Left cardiac atrium (tissue), 4 donors: Measurements from ENCODE around the gene TCOF1. TPM values are rescaled to one million over a fixed set of nuclear protein-coding genes. Genes with fewer than 3 reads are reported as not detected.

Source experiments
- ATAC-seq, 2 donors: fragments of 200-7000 bp; cut with Tn5 transposase; one replicate each; pipeline ENCODE4 v1.9.1; 2020; ENCODE audit warnings: mild to moderate bottlenecking in 2 of 2, moderate library complexity in 2 of 2
- DNase-seq: peaks from one replicate; pipeline ENCODE4 v3.0.0-alpha.2; 2020
- intact Hi-C, 2 donors: fragments of 100-400 bp; cut with DNase I; formaldehyde crosslinking; loops; one replicate each; pipeline versions ENCODE4 v1.14.1 to v1.15.1; 2022 to 2023
- long read RNA-seq: library from polyadenylated mRNA; unstranded; transcript quantifications from one replicate; pipeline ENCODE4 v2.0.0, GENCODE V29; 2021
- total RNA-seq, 2 donors: library from RNA; stranded (reverse); fragmentation: NEBNext Ultra II Directional; extraction: Animal tissue kit (Norgen Biotek cat#: 25700); gene quantifications; one replicate each; pipeline ENCODE4 v1.2.1, GENCODE V29; 2021
- donor health status: DM: no; HTN: yes; CAD: no.
- donor health status: DM: no; HTN: yes; CAD: no; lungs with severe emphysema.
- donor health status: DM: yes; HTN: yes; CAD: no.
- donor health status: Dilated cardiomyopathy.

The TCOF1 gene
- 10 to 100 TPM; 17.4 to 18.5 TPM for total RNA-seq
- long read RNA-seq, partial matches to known transcripts: 15 of 22 reads
- long read RNA-seq, other reads (novel, unspliced or antisense): 6 of 22 reads

- intact Hi-C loops: loop anchor here in 1 of 2 donors (5.0 kb wide), 1 partner anchor 530 kb away; no protein-coding TSS in a partner anchor
- ATAC-seq: peak; percentile 99 to 100
These were observed at the start of gene TCOF1 for GRCh38 chr5:150357326-150358260. TSS of gene TCOF1 (plus strand) at chr5:150357697. CDS start at chr5:150357747, 50 bp downstream.

GRCh38 chr5:150309101-150309885, 48.2 kb upstream of the TCOF1 start:
- ATAC-seq (no peak), DNase-seq (no peak)
- intact Hi-C loops: no loop called here

More at GRCh38 chr5:150357326-150358260, at the start of gene TCOF1:
- peak; percentile 98 for DNase-seq

GRCh38 chr5:150309886-150310239, 47.6 kb upstream of the TCOF1 start:
- DNase-seq (no peak), ATAC-seq (no peak)
- intact Hi-C loops: no loop called here

GRCh38 chr5:150310246-150310645, 47.3 kb upstream of the TCOF1 start:
- intact Hi-C loops: no loop called here
- DNase-seq (no peak), ATAC-seq (no peak)

GRCh38 chr5:150311015-150311692, 46.3 kb upstream of the TCOF1 start:
- no peak for DNase-seq
- intact Hi-C loops: no loop called here
- ATAC-seq: no peak

GRCh38 chr5:150312518-150312917, 45.0 kb upstream of the TCOF1 start:
- DNase-seq (no peak), ATAC-seq (no peak)
- intact Hi-C loops: no loop called here

- intact Hi-C loops: no loop called here
- DNase-seq (no peak), ATAC-seq (no peak)
These were observed 44.0 kb upstream of the TCOF1 start for GRCh38 chr5:150313501-150313900.

- ATAC-seq: no peak
- no peak for DNase-seq
- intact Hi-C loops: no loop called here
These were observed 43.4 kb upstream of the TCOF1 start for GRCh38 chr5:150313921-150314716.

- ATAC-seq (no peak), DNase-seq (no peak)
- intact Hi-C loops: no loop called here
These were observed 42.3 kb upstream of the TCOF1 start for GRCh38 chr5:150315245-150315644.

GRCh38 chr5:150316320-150316719, 41.2 kb upstream of the TCOF1 start:
- DNase-seq (no peak), ATAC-seq (no peak)

GRCh38 chr5:150317048-150318003, 40.2 kb upstream of the TCOF1 start:
- no peak for DNase-seq
- ATAC-seq: peak; percentile 28 to 91
- intact Hi-C loops: no loop called here

More at GRCh38 chr5:150316320-150316719, 41.2 kb upstream of the TCOF1 start:
- intact Hi-C loops: no loop called here

GRCh38 chr5:150318613-150319483, 38.6 kb upstream of the TCOF1 start:
- ATAC-seq (no peak), DNase-seq (no peak)
- intact Hi-C loops: no loop called here

- DNase-seq (no peak), ATAC-seq (no peak)
- intact Hi-C loops: no loop called here
These were observed 38.1 kb upstream of the TCOF1 start for GRCh38 chr5:150319484-150319790.

GRCh38 chr5:150320044-150320613, 37.4 kb upstream of the TCOF1 start:
- intact Hi-C loops: no loop called here
- DNase-seq: peak; percentile 71
- peak; percentile 78 to 95 for ATAC-seq

GRCh38 chr5:150321211-150321610, 36.3 kb upstream of the TCOF1 start:
- no peak for ATAC-seq
- intact Hi-C loops: no loop called here

GRCh38 chr5:150321784-150322183, 35.7 kb upstream of the TCOF1 start:
- no peak for DNase-seq
- ATAC-seq: no peak

More at GRCh38 chr5:150321211-150321610, 36.3 kb upstream of the TCOF1 start:
- no peak for DNase-seq

More at GRCh38 chr5:150321784-150322183, 35.7 kb upstream of the TCOF1 start:
- intact Hi-C loops: no loop called here
